ENCODE measurements around the gene CCDC190.

GRCh38 chr1:162884831-162885230 is 23.9 kb upstream of the CCDC190 start:
- TF ChIP-seq CTCF (IDR thresholded peaks at IDR 0.05): no peak
- no peak for TF ChIP-seq POLR2A (IDR thresholded peaks at IDR 0.05)

Data from ovary (tissue), 3 donors.